K562 (cell line): ENCODE results near the gene ZKSCAN4. TPM values are rescaled to one million over a fixed set of nuclear protein-coding genes. Genes with fewer than 3 reads are reported as not detected.

Experiments
- ATAC-seq: fragments of 200-7000 bp; cut with Tn5 transposase; 3 replicates; pipeline ENCODE4 v1.9.1; 2020; ENCODE audit warnings: moderate library complexity
- BruUV-seq: library from RNA; stranded (reverse); fragments of 400-500 nt; replicated peaks from 2 replicates; lab custom pipeline; 2021; lab: Mats Ljungman, UMichigan
- CTCF ChIA-PET: fragments of 300-600 bp; formaldehyde crosslinking; extraction: SDS; loops from one replicate; lab custom pipeline; 2021; ENCODE audit warnings: low intra/inter-chr PET ratio; lab: Yijun Ruan, JAX
- POLR2A ChIA-PET: fragments of 300-600, 350-650 bp; sonication (Branson Sonifier 250); formaldehyde crosslinking; extraction: SDS; loops from one replicate; lab custom pipeline; 2021; ENCODE audit warnings: antibody characterized with exemption, inconsistent platforms; lab: Yijun Ruan, JAX
- DNase-seq, 4 experiments: peaks; one replicate each; pipeline versions ENCODE4 v3.0.0 to v3.0.0-alpha.2; 2011 to 2018; ENCODE audit warnings: low spot score in 3 of 4, mixed read lengths in 3 of 4; ENCODE audit errors: extremely low read depth in 1 of 4
- FAIRE-seq: peaks from 2 replicates; lab custom pipeline; 2011; peaks lifted over from hg19 to GRCh38; lab: Jason Lieb, UNC
- H2AFZ ChIP-seq: 2 replicates; pipeline ENCODE4 v1.6.0; 2011; ENCODE audit warnings: low read depth, low read length, control low read depth, inconsistent platforms
- H3K27ac ChIP-seq: fragments of 200-600 bp; 3 replicates; pipeline ENCODE4 v1.8.0; 2011; ENCODE audit warnings: low read depth, mild to moderate bottlenecking, control low read depth, inconsistent platforms, low read length, moderate library complexity, mixed read lengths; ENCODE audit errors: extremely low read depth
- H3K27me3 ChIP-seq, 2 experiments: fragments of 300-600 bp in 1 of 2; 2 replicates in 1 of 2; 3 replicates in 1 of 2; pipeline versions ENCODE4 v1.6.0 to v1.8.0; 2011; ENCODE audit warnings: inconsistent platforms in 2 of 2, low read length in 2 of 2, mild to moderate bottlenecking in 1 of 2, mixed read lengths in 1 of 2, moderate library complexity in 1 of 2; ENCODE audit not compliant: control insufficient read depth in 2 of 2, insufficient read depth in 2 of 2
- H3K36me3 ChIP-seq: fragments of 300-600 bp; 3 replicates; pipeline ENCODE4 v1.8.0; 2011; ENCODE audit warnings: mild to moderate bottlenecking, low read length, inconsistent platforms; ENCODE audit not compliant: control insufficient read depth, insufficient read depth
- H3K4me1 ChIP-seq, 2 experiments: fragments of 200-600 bp in 1 of 2; replicated peaks in 1 of 2; 2 replicates in 1 of 2; 3 replicates in 1 of 2; pipeline versions ENCODE4 v1.5.1 to v1.8.0; 2011; ENCODE audit warnings: inconsistent platforms in 2 of 2, low read length in 2 of 2, mild to moderate bottlenecking in 1 of 2, mixed read lengths in 1 of 2, moderate library complexity in 1 of 2; ENCODE audit not compliant: control insufficient read depth in 2 of 2, insufficient read depth in 2 of 2
- H3K4me2 ChIP-seq: 2 replicates; pipeline ENCODE4 v1.6.1; 2011; ENCODE audit warnings: low read length, control low read depth, inconsistent platforms, mixed read lengths; ENCODE audit not compliant: insufficient read depth
- H3K4me3 ChIP-seq: fragments of 200-600 bp; sonication (generic), shearing (Covaris generic); 2 replicates; pipeline ENCODE4 v1.5.1; 2016; ENCODE audit warnings: control low read depth, inconsistent platforms
- H3K79me2 ChIP-seq: fragments of 200-600 bp; 3 replicates; pipeline ENCODE4 v1.8.0; 2011; ENCODE audit warnings: low read length, inconsistent platforms; ENCODE audit not compliant: control insufficient read depth, insufficient read depth
- H3K9ac ChIP-seq, 2 experiments: 2 replicates each; pipeline versions ENCODE4 v1.6.0 to v1.6.1; 2011; ENCODE audit warnings: low read depth in 2 of 2, low read length in 2 of 2, control low read depth in 1 of 2, inconsistent platforms in 1 of 2, mild to moderate bottlenecking in 1 of 2, mixed read lengths in 1 of 2; ENCODE audit not compliant: insufficient read depth in 1 of 2
- H3K9me1 ChIP-seq: one replicate; pipeline ENCODE4 v1.6.0; 2011; ENCODE audit warnings: inconsistent platforms, mild to moderate bottlenecking, low read length, moderate library complexity; ENCODE audit not compliant: control insufficient read depth, insufficient read depth
- H3K9me3 ChIP-seq: replicated peaks from 2 replicates; pipeline ENCODE4 v1.5.1; 2011; ENCODE audit warnings: low read depth, low read length, inconsistent platforms; ENCODE audit not compliant: control insufficient read depth, insufficient read depth
- H4K20me1 ChIP-seq: replicated peaks from 2 replicates; pipeline ENCODE4 v1.6.1; 2011; ENCODE audit warnings: low read length, inconsistent platforms, mixed read lengths; ENCODE audit not compliant: control insufficient read depth, insufficient read depth
- CLOCK ChIP-seq: fragments of 250-450 bp; sonication (Bioruptor Pico); IDR thresholded peaks from 2 replicates; pipeline ENCODE4 v1.4.0; 2020; ENCODE audit warnings: mild to moderate bottlenecking, moderate library complexity, borderline replicate concordance
- EHMT2 ChIP-seq: fragments of 450-650 bp; IDR thresholded peaks from 2 replicates; pipeline ENCODE4 v1.6.1; 2018; ENCODE audit warnings: antibody characterized with exemption
- GATA2 ChIP-seq: sonication (generic); formaldehyde crosslinking; IDR thresholded peaks from 2 replicates; pipeline ENCODE4 v1.4.0; 2020; ENCODE audit warnings: mild to moderate bottlenecking, missing genetic modification reagents
- L3MBTL2 ChIP-seq: fragments of 450-650 bp; IDR thresholded peaks from 2 replicates; pipeline ENCODE4 v1.6.1; 2016; ENCODE audit warnings: mild to moderate bottlenecking, moderate library complexity
- PRDM10 ChIP-seq: fragments of 450-650 bp; IDR thresholded peaks from 2 replicates; pipeline ENCODE4 v1.6.1; 2018; ENCODE audit not compliant: partially characterized antibody
- SPI1 ChIP-seq: IDR thresholded peaks from 2 replicates; pipeline ENCODE4 v1.6.1; 2011; ENCODE audit warnings: low read depth, low read length, control low read depth, borderline replicate concordance
- TBP ChIP-seq: optimal IDR thresholded peaks from 2 replicates; pipeline ENCODE3; 2011; ENCODE audit warnings: low read depth, low read length, improper control_type of control experiment
- ZC3H8 ChIP-seq: fragments of 450-650 bp; IDR thresholded peaks from 2 replicates; pipeline ENCODE4 v1.6.1; 2017
- ZNF586 ChIP-seq: fragments of 450-650 bp; formaldehyde crosslinking; conservative IDR thresholded peaks from 2 replicates; pipeline ENCODE4 v1.4.0; 2020; ENCODE audit warnings: mild to moderate bottlenecking, moderate library complexity
- WGBS: fragments of 100-300 bp; shearing (Covaris generic); methylation state at CpG from one replicate; pipeline ENCODE4 v1.1.6; 2016; ENCODE audit warnings: low coverage, mixed read lengths; ENCODE audit not compliant: insufficient coverage; ENCODE audit errors: missing lambda C conversion rate; 5-methylcytosine and 5-hydroxymethylcytosine counted together
- in situ Hi-C: fragments of 300-500 bp; cut with MboI; formaldehyde crosslinking; loops from 4 replicates; pipeline ENCODE4 v1.15.0; 2018; ENCODE audit warnings: inconsistent platforms, mixed read lengths
- intact Hi-C: fragments of 100-400 bp; cut with micrococcal nuclease; formaldehyde crosslinking; loops from 2 replicates; pipeline ENCODE4 v1.14.2; 2022
- polyA plus RNA-seq, 8 experiments: library from polyadenylated mRNA; depleted of rRNA in 4 of 8; stranded (reverse) in 5 of 8; unstranded in 3 of 8; fragments of >200 nt; fragmentation: Nextera tagmentation in 2 of 8; fragmentation: Illumina TruSeq in 1 of 8; extraction: Ambion mirVana in 2 of 8; extraction: Trizol in 1 of 8; gene quantifications; 2 replicates each; pipeline versions ENCODE4 v1.2.1 to v1.2.3, GENCODE V29; 2011 to 2014; ENCODE audit warnings: inconsistent platforms in 1 of 8, missing spikeins in 1 of 8
- total RNA-seq, 7 experiments: library from RNA; depleted of rRNA in 6 of 7; stranded (reverse); fragments of >200 nt in 6 of 7; fragmentation: Illumina TruSeq in 2 of 7; extraction: Trizol in 2 of 7; gene quantifications; 2 replicates each; pipeline versions ENCODE4 v1.2.1 to v1.2.3, GENCODE V29; 2011 to 2021; ENCODE audit warnings: low replicate concordance in 1 of 7
- TF ChIP-seq, protein P1 (sequence below), 2 experiments: IDR thresholded peaks; 2 replicates each; pipeline ENCODE4 v1.6.1; 2012; ENCODE audit warnings: improper control_type of control experiment in 2 of 2, low read depth in 2 of 2, low read length in 2 of 2, borderline replicate concordance in 1 of 2

Gene ZKSCAN4
- total and polyA plus RNA-seq, 9 of the 15 experiments (the other 6 are each of a cell fraction or from before 2014, with no cell fraction given): 1.2 to 5.3 (median 4.7) TPM

GRCh38 chr6:28209753-28210535, 42.1 kb downstream of the ZKSCAN4 start:
- no TSS peak for BruUV-seq
- Histone ChIP-seq H3K9me3 (peaks cover 5% of the 10 kb centered on the region; the same call in 1 of the 2 replicates), H3K4me1 (peaks cover 9 to 10% of the 10 kb centered on the region in 2 experiments), H3K79me2 (no peaks in the 10 kb centered on the region), H3K9me1 (no peaks in the 10 kb centered on the region), H3K4me3 (no peak overlapping the region), H3K27me3 (no peaks in the 10 kb centered on the region), H3K36me3 (no peaks in the 10 kb centered on the region), H3K4me2 (peak overlapping the region; percentile 28; the same call in 1 of the 2 replicates), H4K20me1 (no peaks in the 10 kb centered on the region), H2AFZ (peak overlapping the region; percentile 96), H3K9ac (peak overlapping the region in 1 of 2 experiments; percentile 9; a peak in 1 of 4 replicates), H3K27ac (0 out of 3 replicates have a peak overlapping the region, but pooled peaks have one; percentile 14)
- no peak for TF ChIP-seq CLOCK (CRISPR knock-in tag)
- peak; percentile 73 for TF ChIP-seq SPI1
- TF ChIP-seq ZNF586 (CRISPR knock-in tag): no peak
- peak; percentile 24; the same call in 1 of the 2 replicates for TF ChIP-seq GATA2
- TF ChIP-seq, protein P1, sequence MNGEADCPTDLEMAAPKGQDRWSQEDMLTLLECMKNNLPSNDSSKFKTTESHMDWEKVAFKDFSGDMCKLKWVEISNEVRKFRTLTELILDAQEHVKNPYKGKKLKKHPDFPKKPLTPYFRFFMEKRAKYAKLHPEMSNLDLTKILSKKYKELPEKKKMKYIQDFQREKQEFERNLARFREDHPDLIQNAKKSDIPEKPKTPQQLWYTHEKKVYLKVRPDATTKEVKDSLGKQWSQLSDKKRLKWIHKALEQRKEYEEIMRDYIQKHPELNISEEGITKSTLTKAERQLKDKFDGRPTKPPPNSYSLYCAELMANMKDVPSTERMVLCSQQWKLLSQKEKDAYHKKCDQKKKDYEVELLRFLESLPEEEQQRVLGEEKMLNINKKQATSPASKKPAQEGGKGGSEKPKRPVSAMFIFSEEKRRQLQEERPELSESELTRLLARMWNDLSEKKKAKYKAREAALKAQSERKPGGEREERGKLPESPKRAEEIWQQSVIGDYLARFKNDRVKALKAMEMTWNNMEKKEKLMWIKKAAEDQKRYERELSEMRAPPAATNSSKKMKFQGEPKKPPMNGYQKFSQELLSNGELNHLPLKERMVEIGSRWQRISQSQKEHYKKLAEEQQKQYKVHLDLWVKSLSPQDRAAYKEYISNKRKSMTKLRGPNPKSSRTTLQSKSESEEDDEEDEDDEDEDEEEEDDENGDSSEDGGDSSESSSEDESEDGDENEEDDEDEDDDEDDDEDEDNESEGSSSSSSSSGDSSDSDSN (IDR thresholded peaks at IDR 0.05; ENCODE audit: borderline replicate concordance in 1 of 2, low read depth in 2 of 2, low read length in 2 of 2): peak in 1 of 2 experiments; percentile 22; a peak in 1 of 4 replicates
- TF ChIP-seq L3MBTL2: no peak
- TF ChIP-seq EHMT2: peak; percentile 42; the same call in 1 of the 2 replicates
- TF ChIP-seq ZC3H8: no peak
- peak; percentile 19 for TF ChIP-seq PRDM10
- TF ChIP-seq TBP: peak; percentile 18
- CTCF ChIA-PET: interaction anchor here (0.6 kb wide), 1 partner anchor 135 kb away, joined by 3 read pairs; no protein-coding TSS in a partner anchor
- WGBS: 65% methylated on average over 7 of the region's 7 CpGs
- DNase-seq (no peak), FAIRE-seq (peak; percentile 19), ATAC-seq (peak; percentile 4; the same call in 1 of the 3 replicates)
- in situ Hi-C loops: no loop called here
- intact Hi-C loops: loop anchor here (5.0 to 10.0 kb wide), 3 partner anchors 48 to 1045 kb away; a partner anchor contains a TSS
- POLR2A ChIA-PET: interaction anchor here (1.5 to 2.3 kb wide), 2 partner anchors 9 to 11 kb away, joined by 4 to 19 read pairs; no protein-coding TSS in a partner anchor
